Measurements from ENCODE around the gene SAMD14.

Gene SAMD14

GRCh38 chr17:50114849-50115357 lies 15.1 kb downstream of the SAMD14 start:
- no peaks in the 10 kb centered on the region for H3K36me3 Mint-ChIP-seq
- no peak overlapping the region for H3K27ac Mint-ChIP-seq
- H3K4me1 Mint-ChIP-seq, result peaks cover 13% of the 10 kb centered on the region
- H3K4me3 Mint-ChIP-seq, result no peak overlapping the region
- no peaks in the 10 kb centered on the region for H3K9me3 Mint-ChIP-seq
- peaks cover 20% of the 10 kb centered on the region for H3K27me3 Mint-ChIP-seq

GRCh38 chr17:50114401-50114800 lies 15.6 kb downstream of the SAMD14 start:
- Mint-ChIP-seq H3K27me3 (peaks cover 16% of the 10 kb centered on the region), H3K36me3 (no peaks in the 10 kb centered on the region), H3K4me1 (peaks cover 13% of the 10 kb centered on the region), H3K9me3 (no peaks in the 10 kb centered on the region), H3K4me3 (no peak overlapping the region), H3K27ac (no peak overlapping the region)

GRCh38 chr17:50113624-50114320 lies 16.2 kb downstream of the SAMD14 start:
- H3K36me3 Mint-ChIP-seq, result no peaks in the 10 kb centered on the region
- H3K4me3 Mint-ChIP-seq, result no peak overlapping the region
- no peak overlapping the region for H3K27ac Mint-ChIP-seq
- no peaks in the 10 kb centered on the region for H3K9me3 Mint-ChIP-seq
- H3K4me1 Mint-ChIP-seq, result peaks cover 13% of the 10 kb centered on the region
- H3K27me3 Mint-ChIP-seq, result peaks cover 14% of the 10 kb centered on the region

DNA sequence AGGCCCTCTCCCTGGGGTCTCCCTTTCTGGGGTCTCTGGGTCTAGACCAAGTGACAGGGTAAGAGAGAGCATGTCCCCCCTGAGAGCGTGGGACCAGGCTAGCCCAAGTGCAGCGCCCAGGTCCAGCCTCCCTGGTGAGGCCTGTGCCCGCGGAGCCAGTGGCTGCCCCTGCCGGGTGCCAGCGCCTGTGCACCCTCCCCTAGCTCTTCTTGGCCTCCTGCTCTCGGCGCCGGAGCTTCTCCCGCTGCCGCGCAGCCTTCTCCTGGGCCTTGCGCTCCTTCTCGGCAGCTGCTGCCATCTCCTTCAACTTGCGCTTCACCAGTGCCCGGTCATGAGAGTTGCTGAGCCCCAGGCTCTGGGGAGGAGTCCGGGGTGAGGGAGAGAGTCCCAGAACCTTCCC lies 17.3 kb downstream of the SAMD14 start:
- H3K4me1 Mint-ChIP-seq, result peaks cover 13% of the 10 kb centered on the region
- no peak overlapping the region for H3K27ac Mint-ChIP-seq
- peaks cover 12% of the 10 kb centered on the region for H3K27me3 Mint-ChIP-seq
- no peaks in the 10 kb centered on the region for H3K36me3 Mint-ChIP-seq
- no peak overlapping the region for H3K4me3 Mint-ChIP-seq
- H3K9me3 Mint-ChIP-seq, result no peaks in the 10 kb centered on the region

DNA sequence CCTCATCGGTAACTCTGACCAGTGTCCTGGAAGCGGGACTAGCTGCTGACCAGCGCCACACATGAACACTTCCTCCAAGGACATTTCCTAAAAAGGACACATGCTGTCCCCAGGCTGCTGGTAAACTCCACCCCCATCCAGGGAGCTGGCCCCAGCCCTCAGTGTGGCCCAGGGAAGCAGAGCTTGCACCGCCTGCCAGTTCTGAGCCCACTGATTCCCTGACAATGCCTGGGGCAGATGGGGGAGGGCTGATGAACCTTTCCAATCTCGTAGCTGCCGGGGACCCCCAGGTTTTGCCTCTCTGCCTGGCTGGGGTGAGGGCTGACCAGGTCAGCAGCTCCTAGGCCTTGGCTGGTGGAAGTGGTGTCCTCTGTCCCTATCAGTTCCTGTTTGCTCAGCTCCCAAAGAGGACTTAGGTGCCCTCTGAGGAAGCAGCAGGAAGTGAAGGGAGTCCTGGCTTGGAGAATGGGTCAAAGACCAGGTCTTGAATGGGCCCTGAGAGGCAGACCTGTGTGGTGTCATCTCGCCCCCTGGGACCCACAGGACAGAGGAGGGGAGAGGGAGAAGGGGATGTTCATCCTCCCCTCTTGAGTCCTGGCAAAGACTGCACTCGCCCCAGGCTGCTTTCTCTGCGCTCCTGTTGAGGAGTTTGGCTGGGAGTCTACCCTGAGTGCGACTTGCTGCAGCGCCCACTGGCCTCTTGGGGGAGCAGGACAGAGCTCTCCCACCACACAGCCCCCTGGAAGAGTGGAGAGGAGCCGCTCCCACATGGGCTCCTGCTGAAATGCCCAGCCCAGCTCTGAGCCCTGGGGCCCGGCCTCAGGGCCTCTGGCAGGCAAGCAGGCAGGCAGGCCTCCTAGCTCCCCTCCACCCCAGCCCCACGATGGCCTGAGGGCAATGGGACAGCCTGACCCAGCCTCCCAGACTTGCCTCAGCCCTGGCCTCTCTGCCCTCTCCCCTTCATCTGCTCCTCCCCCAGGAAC lies 18.0 kb downstream of the SAMD14 start:
- Mint-ChIP-seq H3K4me1 (peaks cover 10% of the 10 kb centered on the region), H3K27ac (no peak overlapping the region), H3K4me3 (no peak overlapping the region)

DNA sequence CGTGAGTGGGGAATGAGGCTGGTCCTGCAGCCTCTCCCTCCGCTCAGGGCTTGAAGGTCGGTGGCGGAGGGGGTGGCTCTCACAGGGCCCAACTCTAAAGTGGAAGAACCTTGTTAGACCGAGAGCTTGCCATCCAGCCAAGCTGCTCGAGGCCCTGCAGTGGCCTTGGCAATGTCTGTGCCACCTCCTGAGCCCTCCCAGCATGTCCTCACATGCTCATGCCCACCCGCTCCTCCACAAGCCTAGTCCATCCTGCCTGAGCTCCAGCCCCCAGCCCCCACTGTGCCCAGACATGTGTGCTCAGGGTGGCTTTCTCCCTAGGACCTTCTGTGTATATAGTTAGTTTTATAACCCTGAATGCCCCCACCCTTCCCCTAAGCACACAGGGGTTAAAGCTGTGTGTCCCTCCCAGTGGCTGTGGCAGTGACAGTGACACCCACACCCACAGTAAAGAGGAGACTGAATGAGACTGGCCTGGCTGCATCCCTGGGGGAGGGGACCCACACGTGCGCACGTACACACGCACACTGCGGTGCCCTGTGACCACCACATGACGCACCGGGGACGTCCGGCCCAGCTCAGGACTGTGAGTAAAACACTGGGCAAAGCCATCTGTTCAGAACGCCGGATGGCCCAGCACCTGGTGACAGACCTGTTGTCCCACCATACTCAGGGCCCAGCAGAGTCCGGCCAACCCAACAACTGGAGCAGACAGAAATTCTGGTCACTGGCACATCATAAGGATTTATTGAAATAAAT lies 19.2 kb downstream of the SAMD14 start:
- H3K9me3 Mint-ChIP-seq, result no peaks in the 10 kb centered on the region

More for the DNA sequence above, 18.0 kb downstream of the SAMD14 start:
- H3K36me3 Mint-ChIP-seq, result no peaks in the 10 kb centered on the region
- peaks cover 11% of the 10 kb centered on the region for H3K27me3 Mint-ChIP-seq
- H3K9me3 Mint-ChIP-seq, result no peaks in the 10 kb centered on the region

GRCh38 chr17:50109785-50110184 lies 20.2 kb downstream of the SAMD14 start:
- Mint-ChIP-seq H3K4me3 (no peak overlapping the region), H3K36me3 (no peaks in the 10 kb centered on the region), H3K27me3 (no peaks in the 10 kb centered on the region), H3K4me1 (peaks cover under 1% of the 10 kb centered on the region), H3K27ac (no peak overlapping the region), H3K9me3 (no peaks in the 10 kb centered on the region)

More for the DNA sequence above, 19.2 kb downstream of the SAMD14 start:
- H3K36me3 Mint-ChIP-seq, result no peaks in the 10 kb centered on the region
- H3K4me1 Mint-ChIP-seq, result peaks cover 6% of the 10 kb centered on the region
- no peak overlapping the region for H3K27ac Mint-ChIP-seq
- peaks cover 4% of the 10 kb centered on the region for H3K27me3 Mint-ChIP-seq
- H3K4me3 Mint-ChIP-seq, result no peak overlapping the region

GRCh38 chr17:50109207-50109606 lies 20.8 kb downstream of the SAMD14 start:
- H3K4me1 Mint-ChIP-seq, result no peaks in the 10 kb centered on the region
- no peak overlapping the region for H3K4me3 Mint-ChIP-seq
- no peaks in the 10 kb centered on the region for H3K9me3 Mint-ChIP-seq
- H3K27me3 Mint-ChIP-seq, result no peaks in the 10 kb centered on the region
- no peak overlapping the region for H3K27ac Mint-ChIP-seq
- no peaks in the 10 kb centered on the region for H3K36me3 Mint-ChIP-seq

GRCh38 chr17:50108556-50108955 lies 21.4 kb downstream of the SAMD14 start:
- Mint-ChIP-seq H3K27ac (no peak overlapping the region), H3K4me1 (no peaks in the 10 kb centered on the region), H3K27me3 (no peaks in the 10 kb centered on the region), H3K36me3 (no peaks in the 10 kb centered on the region), H3K4me3 (no peak overlapping the region), H3K9me3 (no peaks in the 10 kb centered on the region)

DNA sequence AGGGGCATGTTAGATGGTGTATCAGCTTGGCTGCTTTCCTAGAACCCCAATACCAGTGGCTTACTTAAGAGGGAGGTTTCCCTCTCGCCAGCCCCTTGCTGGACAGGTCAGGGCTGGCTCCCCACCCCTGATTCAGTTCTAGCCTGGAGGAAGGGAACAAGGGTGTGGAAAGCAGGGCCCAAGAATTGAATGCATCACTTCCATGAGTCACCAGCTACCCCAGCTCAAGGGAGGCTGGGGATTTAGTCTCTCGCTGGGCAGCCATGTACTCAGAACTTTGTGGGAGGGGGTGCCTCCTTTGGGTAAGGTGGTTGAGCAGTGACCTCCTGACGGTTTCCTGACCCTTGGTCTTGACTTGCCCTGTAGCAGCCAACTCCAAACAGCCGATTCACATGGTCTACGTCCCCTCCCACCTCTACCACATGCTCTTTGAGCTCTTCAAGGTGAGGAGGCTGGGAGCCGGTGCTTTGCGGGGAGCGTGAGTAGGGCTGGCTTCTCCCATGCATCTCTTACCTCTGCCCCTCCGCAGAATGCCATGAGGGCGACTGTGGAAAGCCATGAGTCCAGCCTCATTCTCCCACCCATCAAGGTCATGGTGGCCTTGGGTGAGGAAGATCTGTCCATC lies 22.1 kb downstream of the SAMD14 start:
- H3K27ac Mint-ChIP-seq, result no peak overlapping the region
- H3K4me3 Mint-ChIP-seq, result no peak overlapping the region
- H3K4me1 Mint-ChIP-seq, result no peaks in the 10 kb centered on the region
- H3K36me3 Mint-ChIP-seq, result no peaks in the 10 kb centered on the region
- H3K9me3 Mint-ChIP-seq, result no peaks in the 10 kb centered on the region
- H3K27me3 Mint-ChIP-seq, result no peaks in the 10 kb centered on the region

- no peaks in the 10 kb centered on the region for H3K36me3 Mint-ChIP-seq
- no peaks in the 10 kb centered on the region for H3K9me3 Mint-ChIP-seq
- no peaks in the 10 kb centered on the region for H3K27me3 Mint-ChIP-seq
- no peaks in the 10 kb centered on the region for H3K4me1 Mint-ChIP-seq
- no peak overlapping the region for H3K27ac Mint-ChIP-seq
- H3K4me3 Mint-ChIP-seq, result no peak overlapping the region
Observed at GRCh38 chr17:50106393-50107131, 23.4 kb downstream of the SAMD14 start.

DNA sequence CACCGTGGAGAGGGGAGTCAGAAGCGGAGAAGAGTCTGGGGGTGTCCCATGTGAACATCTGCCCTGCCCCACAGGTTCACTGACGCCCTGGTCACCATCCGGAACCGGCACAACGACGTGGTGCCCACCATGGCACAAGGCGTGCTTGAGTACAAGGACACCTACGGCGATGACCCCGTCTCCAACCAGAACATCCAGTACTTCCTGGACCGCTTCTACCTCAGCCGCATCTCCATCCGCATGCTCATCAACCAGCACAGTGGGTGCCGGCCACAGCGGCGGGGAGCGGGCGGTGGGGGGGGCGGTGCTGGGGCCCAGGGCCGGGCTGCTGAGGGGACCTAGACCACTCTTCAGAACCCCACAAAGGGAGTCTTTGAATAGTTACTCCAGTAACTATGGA lies 24.1 kb downstream of the SAMD14 start:
- Mint-ChIP-seq H3K27me3 (no peaks in the 10 kb centered on the region), H3K36me3 (no peaks in the 10 kb centered on the region), H3K4me3 (no peak overlapping the region), H3K9me3 (no peaks in the 10 kb centered on the region), H3K27ac (no peak overlapping the region), H3K4me1 (no peaks in the 10 kb centered on the region)

DNA sequence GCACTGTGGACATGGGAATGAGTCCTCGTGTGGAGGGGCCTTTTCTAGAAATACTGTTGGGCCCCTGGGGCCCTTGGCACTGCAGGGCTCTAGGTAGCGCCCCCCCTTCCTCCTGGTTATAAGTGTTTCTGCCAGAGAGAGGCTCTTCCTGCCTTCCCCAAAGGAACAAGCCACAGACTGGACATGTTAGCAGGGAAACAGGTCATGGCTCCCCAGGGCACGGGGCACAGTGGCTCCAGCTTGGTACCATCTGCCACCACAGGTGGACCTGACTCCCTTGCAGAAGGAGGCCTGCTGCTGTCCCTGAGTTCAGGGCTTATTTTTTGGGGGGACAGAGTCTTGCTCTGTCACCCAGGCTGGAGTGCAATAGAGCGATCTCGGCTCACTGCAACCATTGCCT lies 26.0 kb downstream of the SAMD14 start:
- Mint-ChIP-seq H3K27me3 (no peaks in the 10 kb centered on the region), H3K4me1 (peaks cover 9% of the 10 kb centered on the region), H3K27ac (no peak overlapping the region), H3K9me3 (no peaks in the 10 kb centered on the region), H3K4me3 (no peak overlapping the region), H3K36me3 (no peaks in the 10 kb centered on the region)

DNA sequence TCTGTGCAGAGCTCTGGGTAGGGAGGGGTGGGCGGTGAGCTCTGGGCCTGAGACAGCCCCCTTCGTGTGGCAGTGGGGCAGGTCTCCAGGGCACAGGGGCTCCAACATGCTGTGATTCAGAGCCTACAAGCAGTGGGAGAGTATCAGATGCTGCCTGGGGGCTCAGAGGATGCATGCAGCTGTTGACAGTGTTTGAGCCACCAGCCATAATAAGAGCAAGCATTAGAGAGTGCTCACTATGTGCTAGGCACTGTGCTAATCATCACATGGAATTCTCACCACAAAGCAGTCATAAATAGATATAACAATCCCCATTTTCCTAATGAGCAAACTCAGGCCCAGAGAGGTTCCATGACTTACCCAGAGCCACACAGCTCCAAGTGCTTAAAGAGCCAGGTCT lies 26.7 kb downstream of the SAMD14 start:
- Mint-ChIP-seq H3K36me3 (no peaks in the 10 kb centered on the region), H3K9me3 (no peaks in the 10 kb centered on the region), H3K4me1 (peaks cover 13% of the 10 kb centered on the region), H3K27me3 (no peaks in the 10 kb centered on the region), H3K4me3 (no peak overlapping the region), H3K27ac (no peak overlapping the region)
